Measurements from ENCODE around the gene ECI1. TPM values are rescaled to one million over a fixed set of nuclear protein-coding genes. Genes with fewer than 3 reads are reported as not detected.

The ECI1 gene, protein sequence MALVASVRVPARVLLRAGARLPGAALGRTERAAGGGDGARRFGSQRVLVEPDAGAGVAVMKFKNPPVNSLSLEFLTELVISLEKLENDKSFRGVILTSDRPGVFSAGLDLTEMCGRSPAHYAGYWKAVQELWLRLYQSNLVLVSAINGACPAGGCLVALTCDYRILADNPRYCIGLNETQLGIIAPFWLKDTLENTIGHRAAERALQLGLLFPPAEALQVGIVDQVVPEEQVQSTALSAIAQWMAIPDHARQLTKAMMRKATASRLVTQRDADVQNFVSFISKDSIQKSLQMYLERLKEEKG
- 50.4 TPM for total RNA-seq
- long read RNA-seq, transcript ECI1-201 (7 exons, 1,541 nt), result major isoform, 31 of 51 reads
- long read RNA-seq, transcript ECI1-206 (6 exons, 961 nt), result minor isoform, 5 of 51 reads
- long read RNA-seq, partial matches to known transcripts, result 7 of 51 reads
- long read RNA-seq, other reads (novel, unspliced or antisense), result 7 of 51 reads

DNA sequence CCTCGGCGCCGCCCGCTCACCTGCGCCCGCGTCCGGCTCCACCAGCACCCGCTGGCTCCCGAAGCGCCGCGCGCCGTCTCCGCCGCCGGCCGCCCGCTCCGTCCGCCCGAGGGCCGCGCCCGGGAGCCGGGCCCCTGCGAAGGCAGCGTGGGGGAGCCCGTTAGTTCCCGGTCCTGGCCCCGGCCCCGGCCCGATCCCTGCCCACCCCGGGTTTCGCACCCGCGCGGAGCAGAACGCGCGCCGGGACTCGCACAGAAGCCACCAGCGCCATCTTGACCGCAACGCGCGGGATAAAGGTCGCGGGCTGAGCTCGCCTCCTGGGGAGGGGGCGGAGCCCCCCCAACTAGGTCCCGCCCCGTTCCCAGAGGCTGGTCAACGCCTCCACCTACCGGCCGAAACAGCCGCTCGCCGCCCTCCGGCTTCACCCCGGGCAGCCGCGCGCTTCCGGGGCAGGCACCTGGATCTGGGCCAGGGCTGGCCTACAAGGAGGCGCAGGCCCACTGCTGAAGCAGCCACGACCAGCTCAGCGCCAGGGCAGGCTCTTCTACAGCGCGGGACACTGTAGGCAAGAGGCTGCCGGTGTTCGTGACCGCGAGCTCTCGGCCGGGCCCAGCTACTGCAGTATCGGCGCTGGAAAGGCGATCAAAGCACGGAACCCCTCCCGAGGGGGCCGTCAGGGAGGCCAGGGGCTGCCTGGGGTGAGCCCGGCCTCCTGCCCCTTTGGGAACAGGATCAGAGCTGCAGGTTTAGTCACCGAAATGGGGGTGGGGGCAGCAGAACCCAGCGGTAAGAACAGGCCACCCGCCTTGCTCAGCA lies at the start of gene ECI1:
TSS of gene ECI1 (minus strand) at position 292 of the 816 bp plus-strand sequence. CDS start at position 271, 21 bp downstream.
- peak; percentile 98 to 99 for ATAC-seq
- Histone ChIP-seq H3K36me3 (peaks cover 52% of the 10 kb centered on the region), H3K4me3 (peak within 1 kb of the TSS; percentile 83), H3K27me3 (ENCODE audit: low read depth) (no peaks in the 10 kb centered on the region), H3K4me1 (peaks cover 20% of the 10 kb centered on the region), H3K27ac (peak within 1 kb of the TSS; percentile 88), H3K9me3 (no peaks in the 10 kb centered on the region)
- DNase-seq, result peak; percentile 97
- TF ChIP-seq, protein P1, sequence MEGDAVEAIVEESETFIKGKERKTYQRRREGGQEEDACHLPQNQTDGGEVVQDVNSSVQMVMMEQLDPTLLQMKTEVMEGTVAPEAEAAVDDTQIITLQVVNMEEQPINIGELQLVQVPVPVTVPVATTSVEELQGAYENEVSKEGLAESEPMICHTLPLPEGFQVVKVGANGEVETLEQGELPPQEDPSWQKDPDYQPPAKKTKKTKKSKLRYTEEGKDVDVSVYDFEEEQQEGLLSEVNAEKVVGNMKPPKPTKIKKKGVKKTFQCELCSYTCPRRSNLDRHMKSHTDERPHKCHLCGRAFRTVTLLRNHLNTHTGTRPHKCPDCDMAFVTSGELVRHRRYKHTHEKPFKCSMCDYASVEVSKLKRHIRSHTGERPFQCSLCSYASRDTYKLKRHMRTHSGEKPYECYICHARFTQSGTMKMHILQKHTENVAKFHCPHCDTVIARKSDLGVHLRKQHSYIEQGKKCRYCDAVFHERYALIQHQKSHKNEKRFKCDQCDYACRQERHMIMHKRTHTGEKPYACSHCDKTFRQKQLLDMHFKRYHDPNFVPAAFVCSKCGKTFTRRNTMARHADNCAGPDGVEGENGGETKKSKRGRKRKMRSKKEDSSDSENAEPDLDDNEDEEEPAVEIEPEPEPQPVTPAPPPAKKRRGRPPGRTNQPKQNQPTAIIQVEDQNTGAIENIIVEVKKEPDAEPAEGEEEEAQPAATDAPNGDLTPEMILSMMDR (IDR thresholded peaks at IDR 0.05), result peak; percentile 83
- intact Hi-C loops (cut with DNase I), result no loop called here

DNA sequence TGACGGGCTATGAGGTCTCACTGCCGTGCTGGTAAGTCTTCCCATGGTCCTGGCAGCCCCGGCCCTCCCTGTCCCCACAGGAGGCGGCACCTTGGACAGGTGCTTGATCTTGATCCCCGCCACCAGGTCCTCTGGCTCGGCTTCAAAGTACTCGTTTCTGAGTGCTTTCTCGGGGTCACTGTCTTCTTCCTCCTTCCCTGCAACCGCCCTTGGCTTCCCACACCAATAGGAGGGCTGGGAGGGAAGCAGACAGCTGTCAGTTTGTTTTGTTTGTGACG lies 48.5 kb upstream of the ECI1 start:
- intact Hi-C loops (cut with DNase I), result no loop called here
- Histone ChIP-seq H3K9me3 (no peaks in the 10 kb centered on the region), H3K27ac (no peak overlapping the region), H3K4me1 (no peaks in the 10 kb centered on the region), H3K27me3 (ENCODE audit: low read depth) (no peaks in the 10 kb centered on the region), H3K36me3 (peaks cover 86% of the 10 kb centered on the region), H3K4me3 (no peak overlapping the region)
- DNase-seq (no peak), ATAC-seq (no peak)
- TF ChIP-seq, protein P1 (IDR thresholded peaks at IDR 0.05), result no peak

DNA sequence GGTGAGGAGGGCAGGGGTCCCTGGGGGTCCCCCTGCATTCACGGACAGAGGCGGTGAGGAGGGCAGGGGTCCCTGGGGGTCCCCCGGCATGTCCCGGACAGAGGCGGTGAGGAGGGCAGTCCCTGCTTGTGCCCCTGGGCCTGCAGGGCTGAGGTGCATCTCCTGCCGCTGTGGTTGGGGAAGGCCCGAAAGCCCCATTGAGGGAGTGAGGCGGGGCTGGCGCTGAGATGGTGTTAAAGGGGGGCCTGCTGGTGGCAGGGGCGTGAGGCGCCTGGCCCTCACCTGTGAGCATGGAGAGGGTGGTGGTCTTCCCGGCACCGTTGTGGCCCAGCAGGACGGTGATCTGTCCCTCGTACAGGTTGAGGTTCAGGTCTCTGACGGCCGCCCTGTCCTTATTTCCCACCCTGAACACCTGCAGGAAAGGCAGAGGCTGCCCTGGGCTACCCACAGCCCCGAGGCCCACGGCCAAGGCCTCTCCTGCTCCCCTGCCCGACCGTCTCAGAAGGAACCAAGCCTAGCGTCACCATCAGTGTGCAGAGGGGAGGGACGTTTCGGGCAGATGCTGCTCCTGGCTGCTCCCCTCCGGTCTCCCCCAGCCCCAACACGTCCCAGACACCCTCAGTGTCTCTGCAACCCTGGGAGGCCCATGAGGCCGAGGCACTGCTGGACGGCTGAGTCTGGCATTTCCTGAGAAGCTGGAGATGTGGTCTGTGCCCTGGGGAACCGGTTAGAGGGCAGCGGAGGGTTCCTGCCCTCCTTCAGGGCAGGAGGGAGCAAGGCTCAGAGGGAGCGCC lies 47.9 kb upstream of the ECI1 start:
- Histone ChIP-seq H3K4me3 (no peak overlapping the region), H3K4me1 (no peaks in the 10 kb centered on the region), H3K36me3 (peaks cover 89% of the 10 kb centered on the region), H3K9me3 (no peaks in the 10 kb centered on the region), H3K27me3 (ENCODE audit: low read depth) (no peaks in the 10 kb centered on the region), H3K27ac (no peak overlapping the region)
- TF ChIP-seq, protein P1 (IDR thresholded peaks at IDR 0.05), result no peak
- DNase-seq (no peak), ATAC-seq (peak in 1 of 2 donors; percentile 2)
- intact Hi-C loops (cut with DNase I), result no loop called here

DNA sequence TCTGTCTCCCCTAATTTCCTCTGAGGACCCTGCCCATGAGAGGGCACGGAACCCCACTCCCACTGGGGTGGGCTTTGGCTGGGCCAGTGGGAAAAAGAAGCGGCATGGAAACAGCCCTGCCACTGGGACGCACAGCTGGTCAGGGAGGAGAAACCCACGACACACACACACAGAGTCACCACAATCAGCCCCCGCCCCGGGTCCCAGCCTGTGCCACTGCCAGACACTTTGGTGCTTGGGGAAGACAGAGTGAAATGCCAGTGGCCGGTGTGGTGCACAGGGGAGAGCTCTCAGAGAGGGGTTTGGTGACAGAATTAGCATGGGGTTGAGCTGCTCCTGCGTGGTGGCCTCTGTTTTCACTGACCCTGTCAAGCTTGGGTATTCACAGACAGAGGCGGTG lies 47.2 kb upstream of the ECI1 start:
- ATAC-seq (no peak), DNase-seq (no peak)
- Histone ChIP-seq H3K27ac (no peak overlapping the region), H3K36me3 (peaks cover 89% of the 10 kb centered on the region), H3K4me1 (no peaks in the 10 kb centered on the region), H3K4me3 (no peak overlapping the region), H3K9me3 (no peaks in the 10 kb centered on the region), H3K27me3 (ENCODE audit: low read depth) (no peaks in the 10 kb centered on the region)
- TF ChIP-seq, protein P1 (IDR thresholded peaks at IDR 0.05), result no peak
- intact Hi-C loops (cut with DNase I), result no loop called here

DNA sequence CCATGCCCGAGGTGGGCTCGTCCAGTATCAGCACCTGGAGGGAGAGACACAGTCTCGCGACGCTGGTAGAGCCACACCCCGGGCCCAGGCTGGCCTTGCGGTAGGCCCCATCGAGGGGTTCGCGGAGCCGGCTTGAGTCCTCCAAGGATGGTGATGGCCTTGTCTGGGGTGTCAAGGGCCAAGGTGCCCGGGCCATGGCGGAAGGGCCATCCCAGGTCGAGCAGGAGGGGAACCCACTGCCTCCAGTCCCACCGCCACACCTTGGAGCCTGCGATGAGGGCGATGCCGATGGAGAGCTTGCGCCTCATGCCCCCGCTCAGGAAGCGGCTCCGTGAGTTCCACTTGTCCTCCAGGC lies 46.1 kb upstream of the ECI1 start:
- no peak for DNase-seq
- Histone ChIP-seq H3K9me3 (no peaks in the 10 kb centered on the region), H3K27ac (no peak overlapping the region), H3K36me3 (peaks cover 89% of the 10 kb centered on the region), H3K4me3 (no peak overlapping the region), H3K27me3 (ENCODE audit: low read depth) (no peaks in the 10 kb centered on the region), H3K4me1 (no peaks in the 10 kb centered on the region)
- intact Hi-C loops (cut with DNase I), result no loop called here
- ATAC-seq, result peak; percentile 1 to 15
- TF ChIP-seq, protein P1 (IDR thresholded peaks at IDR 0.05), result no peak
